ENCODE measurements around the gene SPRED2.
"Not testable (repeated sequence)": the region's sequence is repeated elsewhere in the genome, so short reads cannot be mapped to it uniquely, and the experiment has no call there.

The SPRED2 gene

DNA sequence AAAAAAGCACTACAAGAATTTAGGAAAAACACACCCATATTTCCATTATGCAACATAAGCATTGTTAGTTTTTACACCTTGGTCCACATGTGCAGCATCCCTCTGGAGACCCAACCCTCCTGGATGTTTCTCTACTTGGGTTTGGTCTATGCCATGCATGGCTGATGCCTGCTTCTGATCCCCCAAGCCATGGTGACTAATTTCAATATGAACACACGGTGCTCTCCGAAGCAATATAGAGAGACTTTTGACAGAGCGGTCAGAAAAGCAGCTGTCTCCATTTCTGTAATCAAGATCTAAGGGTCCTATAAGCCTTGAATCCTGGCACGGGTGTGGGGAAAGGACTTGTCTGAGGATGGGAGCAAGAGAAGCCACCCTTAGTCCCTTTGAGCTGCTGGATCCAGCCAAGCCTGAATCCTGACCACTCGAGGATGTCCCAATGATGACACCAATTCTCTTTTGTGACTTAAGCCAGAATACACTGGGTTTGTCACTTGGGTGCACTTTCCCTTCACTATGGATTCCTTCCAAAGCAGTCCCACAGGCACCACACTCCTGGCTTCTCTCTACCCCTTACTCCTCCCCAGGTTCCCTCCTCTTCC, 113.2 kb downstream of the SPRED2 start:
- Histone ChIP-seq H2BK15ac (ENCODE audit: low read length) (no peak overlapping the region), H2BK5ac (ENCODE audit: low read length) (no peak overlapping the region)
- no CpG with 5 or more reads among the region's 5 CpGs for WGBS, 2 donors (ENCODE audit: extremely low coverage in 2 of 2, insufficient read length in 2 of 2, insufficient replicate concordance in 1 of 2)

DNA sequence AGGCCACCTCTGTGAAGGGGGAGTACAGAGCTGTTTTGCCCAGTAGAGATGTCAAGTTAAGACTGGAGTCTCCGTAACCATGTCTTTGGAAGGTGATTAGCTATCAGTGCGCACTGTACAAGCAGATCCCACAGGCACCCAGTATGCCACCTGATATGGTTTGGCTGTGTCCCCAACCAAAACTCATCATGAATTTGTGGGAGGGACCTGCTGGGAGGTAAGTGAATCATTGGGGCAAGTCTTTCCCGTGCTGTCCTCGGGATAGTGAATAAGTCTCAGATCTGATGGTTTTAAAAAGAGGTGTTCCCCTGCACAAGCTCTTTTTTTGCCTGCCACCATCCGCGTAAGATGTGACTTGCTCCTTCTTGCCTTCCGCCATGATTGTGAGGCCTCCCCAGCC, 114.6 kb downstream of the SPRED2 start:
- Histone ChIP-seq H4K8ac (ENCODE audit: low read depth, low read length) (no peak overlapping the region), H3K23ac (ENCODE audit: low read depth, low read length, poor library complexity) (no peak overlapping the region), H2AK5ac (ENCODE audit: low read depth, low read length) (no peak overlapping the region), H3K9ac (ENCODE audit: low read depth, low read length, poor library complexity) (no peak overlapping the region), H3K4ac (ENCODE audit: low read length) (no peak overlapping the region), H3K27me3 (ENCODE audit: control insufficient read depth in 3 of 3, insufficient read depth in 3 of 3, low read depth in 1 of 3, low read length in 3 of 3) (no peaks in the 10 kb centered on the region), H3K4me1 (ENCODE audit: control insufficient read depth in 2 of 2, insufficient read depth in 1 of 2, low read depth in 1 of 2, low read length in 2 of 2) (no peaks in the 10 kb centered on the region), H2BK5ac (ENCODE audit: low read length) (no peak overlapping the region), H3K36me3 (replicated peaks in 1 of 2; ENCODE audit: control insufficient read depth in 2 of 2, insufficient read depth in 2 of 2, low read length in 2 of 2) (peaks cover 21 to 82% of the 10 kb centered on the region in 2 donors), H3K18ac (ENCODE audit: low read length) (no peak overlapping the region), H2BK12ac (ENCODE audit: low read length) (no peak overlapping the region), H2BK120ac (ENCODE audit: low read depth, low read length) (no peak overlapping the region), H3K14ac (ENCODE audit: low read length) (no peak overlapping the region), H3K9me3 (replicated peaks in 1 of 2; ENCODE audit: control insufficient read depth in 2 of 2, insufficient read depth in 1 of 2, low read depth in 1 of 2, low read length in 2 of 2) (peaks cover 0 to 2% of the 10 kb centered on the region in 2 donors), H3K79me1 (ENCODE audit: low read depth, low read length) (no peaks in the 10 kb centered on the region), H3K4me2 (ENCODE audit: insufficient read depth, low read length, poor library complexity, severe bottlenecking) (no peak overlapping the region), H2BK15ac (ENCODE audit: low read length) (no peak overlapping the region), H4K91ac (ENCODE audit: low read depth, low read length, poor library complexity) (no peak overlapping the region), H3K27ac (replicated peaks; ENCODE audit: low read length) (no peak overlapping the region), H3K4me3 (ENCODE audit: low read length in 2 of 2) (no peak overlapping the region), H2AFZ (ENCODE audit: low read length) (no peak overlapping the region)
- no CpG with 5 or more reads among the region's 7 CpGs for WGBS, 2 donors (ENCODE audit: extremely low coverage in 2 of 2, insufficient read length in 2 of 2, insufficient replicate concordance in 1 of 2)
- no peak for DNase-seq (ENCODE audit: low spot score)

More for the DNA sequence above, 113.2 kb downstream of the SPRED2 start:
- Histone ChIP-seq H3K27me3 (ENCODE audit: control insufficient read depth in 3 of 3, insufficient read depth in 3 of 3, low read depth in 1 of 3, low read length in 3 of 3) (no peaks in the 10 kb centered on the region), H2BK120ac (ENCODE audit: low read depth, low read length) (no peak overlapping the region), H2AFZ (ENCODE audit: low read length) (no peak overlapping the region), H3K23ac (ENCODE audit: low read depth, low read length, poor library complexity) (no peak overlapping the region), H3K9me3 (replicated peaks in 1 of 2; ENCODE audit: control insufficient read depth in 2 of 2, insufficient read depth in 1 of 2, low read depth in 1 of 2, low read length in 2 of 2) (peaks cover 0 to 2% of the 10 kb centered on the region in 2 donors), H3K36me3 (replicated peaks in 1 of 2; ENCODE audit: control insufficient read depth in 2 of 2, insufficient read depth in 2 of 2, low read length in 2 of 2) (peaks cover 11 to 69% of the 10 kb centered on the region in 2 donors), H3K4me2 (ENCODE audit: insufficient read depth, low read length, poor library complexity, severe bottlenecking) (no peak overlapping the region), H3K18ac (ENCODE audit: low read length) (no peak overlapping the region), H3K14ac (ENCODE audit: low read length) (no peak overlapping the region), H4K8ac (ENCODE audit: low read depth, low read length) (no peak overlapping the region), H4K91ac (ENCODE audit: low read depth, low read length, poor library complexity) (no peak overlapping the region), H3K4me3 (ENCODE audit: low read length in 2 of 2) (no peak overlapping the region), H3K27ac (replicated peaks; ENCODE audit: low read length) (no peak overlapping the region), H3K9ac (ENCODE audit: low read depth, low read length, poor library complexity) (no peak overlapping the region), H3K4ac (ENCODE audit: low read length) (no peak overlapping the region), H2BK12ac (ENCODE audit: low read length) (no peak overlapping the region), H2AK5ac (ENCODE audit: low read depth, low read length) (no peak overlapping the region), H3K79me1 (ENCODE audit: low read depth, low read length) (no peaks in the 10 kb centered on the region), H3K4me1 (ENCODE audit: control insufficient read depth in 2 of 2, insufficient read depth in 1 of 2, low read depth in 1 of 2, low read length in 2 of 2) (no peaks in the 10 kb centered on the region)
- no peak for DNase-seq (ENCODE audit: low spot score)

GRCh38 chr2:65317351-65317750, 115.0 kb downstream of the SPRED2 start:
- not testable (repeated sequence) for H3K4me3 ChIP-seq (ENCODE audit: low read length in 2 of 2); H2BK12ac ChIP-seq (ENCODE audit: low read length); H3K4ac ChIP-seq (ENCODE audit: low read length); DNase-seq (ENCODE audit: low spot score); H2AK5ac ChIP-seq (ENCODE audit: low read depth, low read length); H2BK15ac ChIP-seq (ENCODE audit: low read length); H2BK5ac ChIP-seq (ENCODE audit: low read length); H3K27ac ChIP-seq (replicated peaks; ENCODE audit: low read length); H3K4me2 ChIP-seq (ENCODE audit: insufficient read depth, low read length, poor library complexity, severe bottlenecking); H2BK120ac ChIP-seq (ENCODE audit: low read depth, low read length); H3K9ac ChIP-seq (ENCODE audit: low read depth, low read length, poor library complexity); H4K8ac ChIP-seq (ENCODE audit: low read depth, low read length); H4K91ac ChIP-seq (ENCODE audit: low read depth, low read length, poor library complexity); H3K4me1 ChIP-seq (ENCODE audit: control insufficient read depth in 2 of 2, insufficient read depth in 1 of 2, low read depth in 1 of 2, low read length in 2 of 2); H3K79me1 ChIP-seq (ENCODE audit: low read depth, low read length); H3K18ac ChIP-seq (ENCODE audit: low read length); H3K14ac ChIP-seq (ENCODE audit: low read length); H3K23ac ChIP-seq (ENCODE audit: low read depth, low read length, poor library complexity); H3K9me3 ChIP-seq (replicated peaks in 1 of 2; ENCODE audit: control insufficient read depth in 2 of 2, insufficient read depth in 1 of 2, low read depth in 1 of 2, low read length in 2 of 2); H3K27me3 ChIP-seq (ENCODE audit: control insufficient read depth in 3 of 3, insufficient read depth in 3 of 3, low read depth in 1 of 3, low read length in 3 of 3); H2AFZ ChIP-seq (ENCODE audit: low read length)
- peaks cover 22 to 86% of the 10 kb centered on the region in 2 donors for H3K36me3 ChIP-seq (replicated peaks in 1 of 2; ENCODE audit: control insufficient read depth in 2 of 2, insufficient read depth in 2 of 2, low read length in 2 of 2)
- no CpG with 5 or more reads among the region's 7 CpGs for WGBS, 2 donors (ENCODE audit: extremely low coverage in 2 of 2, insufficient read length in 2 of 2, insufficient replicate concordance in 1 of 2)

GRCh38 chr2:65316072-65316471, 116.3 kb downstream of the SPRED2 start:
- peaks cover 30 to 93% of the 10 kb centered on the region in 2 donors for H3K36me3 ChIP-seq (replicated peaks in 1 of 2; ENCODE audit: control insufficient read depth in 2 of 2, insufficient read depth in 2 of 2, low read length in 2 of 2)
- peaks cover 0 to 1% of the 10 kb centered on the region in 2 donors for H3K9me3 ChIP-seq (replicated peaks in 1 of 2; ENCODE audit: control insufficient read depth in 2 of 2, insufficient read depth in 1 of 2, low read depth in 1 of 2, low read length in 2 of 2)
- H2BK12ac ChIP-seq (ENCODE audit: low read length): no peak overlapping the region
- H3K14ac ChIP-seq (ENCODE audit: low read length): no peak overlapping the region
- no peak overlapping the region for H3K4me3 ChIP-seq (ENCODE audit: low read length in 2 of 2)
- H3K23ac ChIP-seq (ENCODE audit: low read depth, low read length, poor library complexity): no peak overlapping the region
- no peak overlapping the region for H3K4ac ChIP-seq (ENCODE audit: low read length)
- no peaks in the 10 kb centered on the region for H3K79me1 ChIP-seq (ENCODE audit: low read depth, low read length)
- no peak overlapping the region for H3K4me2 ChIP-seq (ENCODE audit: insufficient read depth, low read length, poor library complexity, severe bottlenecking)
- no peak overlapping the region for H3K18ac ChIP-seq (ENCODE audit: low read length)
- H3K9ac ChIP-seq (ENCODE audit: low read depth, low read length, poor library complexity): no peak overlapping the region
- H2BK15ac ChIP-seq (ENCODE audit: low read length): no peak overlapping the region
- no peak overlapping the region for H4K8ac ChIP-seq (ENCODE audit: low read depth, low read length)
- WGBS, 2 donors (ENCODE audit: extremely low coverage in 2 of 2, insufficient read length in 2 of 2, insufficient replicate concordance in 1 of 2): no CpG with 5 or more reads among the region's 6 CpGs
- H2AK5ac ChIP-seq (ENCODE audit: low read depth, low read length): no peak overlapping the region
- H3K4me1 ChIP-seq (ENCODE audit: control insufficient read depth in 2 of 2, insufficient read depth in 1 of 2, low read depth in 1 of 2, low read length in 2 of 2): no peaks in the 10 kb centered on the region
- DNase-seq (ENCODE audit: low spot score): no peak
- H3K27ac ChIP-seq (replicated peaks; ENCODE audit: low read length): no peak overlapping the region
- H2AFZ ChIP-seq (ENCODE audit: low read length): no peak overlapping the region
- no peak overlapping the region for H2BK120ac ChIP-seq (ENCODE audit: low read depth, low read length)
- no peak overlapping the region for H4K91ac ChIP-seq (ENCODE audit: low read depth, low read length, poor library complexity)
- H3K27me3 ChIP-seq (ENCODE audit: control insufficient read depth in 3 of 3, insufficient read depth in 3 of 3, low read depth in 1 of 3, low read length in 3 of 3): no peaks in the 10 kb centered on the region
- H2BK5ac ChIP-seq (ENCODE audit: low read length): no peak overlapping the region

Data from neuronal stem cell (in vitro differentiated cells).